Right lobe of liver (tissue), 6 donors: ENCODE measurements around the gene IMMT. TPM values are rescaled to one million over a fixed set of nuclear protein-coding genes. Genes with fewer than 3 reads are reported as not detected.
"Not testable (repeated sequence)": the region's sequence is repeated elsewhere in the genome, so short reads cannot be mapped to it uniquely, and the experiment has no call there.

Experiments
- ATAC-seq, 4 donors: fragments of 200-7000 bp; cut with Tn5 transposase; one replicate each; pipeline ENCODE4 v1.9.1; 2020; ENCODE audit warnings: mild to moderate bottlenecking in 4 of 4, moderate library complexity in 4 of 4
- DNase-seq, 3 donors: peaks; one replicate each; pipeline ENCODE4 v3.0.0-alpha.2; 2020
- H3K27ac ChIP-seq, 3 donors: fragments of 200-600 bp; one replicate each; pipeline ENCODE4 v1.8.0; 2022
- H3K27me3 ChIP-seq, 2 donors: fragments of 200-600 bp; one replicate each; pipeline ENCODE4 v1.8.0; 2022
- H3K36me3 ChIP-seq, 4 donors: fragments of 200-600 bp; sonication (generic) in 1 of 4; one replicate each; pipeline versions ENCODE4 v1.5.1 to v1.8.0; 2017 to 2022; ENCODE audit warnings: control low read depth in 1 of 4
- H3K4me1 ChIP-seq, 4 donors: fragments of 200-600 bp; sonication (generic) in 1 of 4; one replicate each; pipeline versions ENCODE4 v1.5.1 to v1.8.0; 2017 to 2022; ENCODE audit warnings: control low read depth in 1 of 4
- H3K4me3 ChIP-seq, 3 donors: fragments of 200-600 bp; one replicate each; pipeline ENCODE4 v1.8.0; 2022
- H3K9me3 ChIP-seq, 4 donors: fragments of 200-600 bp; sonication (generic) in 1 of 4; one replicate each; pipeline versions ENCODE4 v1.5.1 to v1.8.0; 2017 to 2022; ENCODE audit warnings: control low read depth in 1 of 4
- CTCF ChIP-seq, 4 donors: fragments of 200-600 bp in 3 of 4; fragments of 450-650 bp in 1 of 4; IDR thresholded peaks; one replicate each; pipeline versions ENCODE4 v1.5.1 to v1.8.0; 2016 to 2022; ENCODE audit warnings: antibody characterized with exemption in 4 of 4, mild to moderate bottlenecking in 2 of 4
- POLR2A ChIP-seq: fragments of 450-650 bp; IDR thresholded peaks from one replicate; pipeline ENCODE4 v1.6.1; 2017; ENCODE audit warnings: antibody characterized with exemption, mild to moderate bottlenecking
- WGBS: methylation state at CpG from one replicate; pipeline ENCODE4 v1.1.6; 2018; ENCODE audit warnings: low coverage, low lambda C conversion rate; ENCODE audit not compliant: insufficient coverage; ENCODE audit errors: missing lambda C conversion rate; 5-methylcytosine and 5-hydroxymethylcytosine counted together
- intact Hi-C, 2 donors: fragments of 100-400 bp; cut with DNase I; formaldehyde crosslinking; loops; one replicate each; pipeline versions ENCODE4 v1.11.2 to v1.14.1; 2022
- long read RNA-seq: library from polyadenylated mRNA; unstranded; transcript quantifications from one replicate; pipeline ENCODE4 v2.0.0, GENCODE V29; 2019
- total RNA-seq, 6 experiments: library from RNA; depleted of rRNA in 2 of 6; stranded (reverse); fragments of >200 nt in 2 of 6; fragmentation: NEBNext Ultra II Directional in 3 of 6; extraction: Animal tissue kit (Norgen Biotek cat#: 25700) in 3 of 6; gene quantifications; one replicate each; pipeline versions ENCODE4 v1.1.0 to v1.2.4, GENCODE V29; 2016 to 2023
- donor health status: DM: no; HTN: yes; CAD: no.
- donor health status: DM: no; HTN: no; CAD: no.
- donor health status: DM: no; HTN: no; CAD: no.
- donor health status: DM: no; HTN: yes; CAD: no.
- donor health status: DM: no; HTN: yes; CAD: no.

IMMT gene
- total RNA-seq = 10 to 100 TPM; 48.9 to 56.9 (median 52.5) TPM
- long read RNA-seq, partial matches to known transcripts = 2 of 3 reads
- long read RNA-seq, other reads (novel, unspliced or antisense) = 0 of 3 reads

DNA sequence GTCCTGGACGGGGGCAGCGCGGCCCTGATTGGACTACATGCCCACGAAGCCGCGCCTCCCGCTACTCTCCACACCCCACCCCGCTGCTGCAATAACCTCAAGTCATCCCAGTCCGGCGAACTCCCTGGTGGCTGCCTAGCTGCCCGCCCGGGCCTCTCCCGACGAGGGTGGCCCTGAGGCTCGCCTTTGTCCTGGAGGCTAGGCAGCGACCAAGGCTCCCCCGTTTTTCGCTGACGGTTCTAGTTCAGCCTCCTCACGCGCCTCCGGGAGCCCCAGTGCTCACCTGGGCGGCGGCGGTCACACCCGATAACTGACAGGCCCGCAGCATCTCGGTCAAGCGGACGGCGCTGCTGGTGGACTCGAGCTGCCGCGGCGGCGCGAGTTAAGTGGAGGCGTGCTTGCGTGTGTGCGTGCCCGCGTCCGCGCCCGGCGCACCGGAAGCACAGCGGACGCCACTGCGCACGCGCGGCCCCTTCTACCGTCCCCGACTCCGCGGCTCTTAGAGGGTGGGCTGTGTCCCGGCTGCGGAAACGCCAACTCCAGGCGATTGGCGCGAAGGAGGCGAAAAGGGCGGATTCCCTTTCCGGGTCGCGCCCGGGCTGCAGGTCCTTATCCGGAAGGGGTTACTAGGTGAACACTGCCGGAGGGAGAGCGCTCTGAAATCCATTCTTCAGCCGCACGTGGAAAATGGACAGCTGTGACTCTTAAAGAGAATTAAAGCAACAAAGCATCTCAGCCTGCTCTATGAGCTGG is at the start of gene IMMT:
IMMT (minus strand) TSS at position 408 of the 753 bp plus-strand sequence; CDS start at position 328, 80 bp downstream.
- ATAC-seq (peak; percentile 88 to 95 (median 90)), DNase-seq (peak; percentile 97 to 98 (median 98))
- WGBS = under 1% methylated on average over 34 of the region's 74 CpGs
- peak within 1 kb of the TSS; percentile 96 to 100 (median 99) for H3K4me3 ChIP-seq
- H3K4me1 ChIP-seq = peaks cover 0 to 32% (median 11%) of the 10 kb centered on the region in 4 donors
- intact Hi-C loops = no loop called here
- H3K9me3 ChIP-seq = no peaks in the 10 kb centered on the region
- no peaks in the 10 kb centered on the region for H3K27me3 ChIP-seq
- TF ChIP-seq POLR2A (peak; percentile 96), CTCF (IDR thresholded peaks at IDR 0.05) (no peak)
- H3K27ac ChIP-seq = peak within 1 kb of the TSS; percentile 92 to 96 (median 93)
- no peaks in the 10 kb centered on the region for H3K36me3 ChIP-seq

GRCh38 chr2:86244781-86245180 is 49.5 kb upstream of the IMMT start:
- not testable (repeated sequence) for DNase-seq, H3K27ac ChIP-seq
- 90% methylated on average over 3 of the region's 5 CpGs for WGBS

GRCh38 chr2:86243950-86244733 is 48.9 kb upstream of the IMMT start:
- H3K4me1 ChIP-seq = no peaks in the 10 kb centered on the region
- 88% methylated on average over 5 of the region's 5 CpGs for WGBS
- DNase-seq = no peak

More at GRCh38 chr2:86244781-86245180, 49.5 kb upstream of the IMMT start:
- H3K4me3 ChIP-seq, H3K4me1 ChIP-seq, H3K36me3 ChIP-seq, intact Hi-C loops, ATAC-seq, H3K27me3 ChIP-seq, H3K9me3 ChIP-seq: not testable (repeated sequence)

GRCh38 chr2:86243272-86243671 is 48.0 kb upstream of the IMMT start:
- H3K4me3 ChIP-seq = no peak overlapping the region
- H3K27me3 ChIP-seq = no peaks in the 10 kb centered on the region
- H3K9me3 ChIP-seq = no peaks in the 10 kb centered on the region
- intact Hi-C loops = no loop called here
- no peak overlapping the region for H3K27ac ChIP-seq
- H3K36me3 ChIP-seq = no peaks in the 10 kb centered on the region
- TF ChIP-seq CTCF (IDR thresholded peaks at IDR 0.05) (no peak), POLR2A (no peak)
- H3K4me1 ChIP-seq = no peaks in the 10 kb centered on the region
- no peak for ATAC-seq
- WGBS = 85% methylated on average over 2 of the region's 6 CpGs
- DNase-seq = no peak

More at GRCh38 chr2:86243950-86244733, 48.9 kb upstream of the IMMT start:
- intact Hi-C loops = no loop called here
- no peak overlapping the region for H3K4me3 ChIP-seq
- ATAC-seq = no peak
- no peak overlapping the region for H3K27ac ChIP-seq
- H3K9me3 ChIP-seq = no peaks in the 10 kb centered on the region
- TF ChIP-seq CTCF (IDR thresholded peaks at IDR 0.05) (no peak), POLR2A (no peak)
- H3K36me3 ChIP-seq = no peaks in the 10 kb centered on the region
- H3K27me3 ChIP-seq = no peaks in the 10 kb centered on the region

GRCh38 chr2:86241611-86242010 is 46.3 kb upstream of the IMMT start:
- TF ChIP-seq CTCF (IDR thresholded peaks at IDR 0.05) (no peak), POLR2A (no peak)
- Histone ChIP-seq H3K4me3 (no peak overlapping the region), H3K9me3 (no peaks in the 10 kb centered on the region), H3K36me3 (no peaks in the 10 kb centered on the region), H3K27ac (no peak overlapping the region), H3K4me1 (no peaks in the 10 kb centered on the region), H3K27me3 (no peaks in the 10 kb centered on the region)
- DNase-seq = no peak
- WGBS = 68% methylated on average over 4 of the region's 6 CpGs
- ATAC-seq = no peak
- intact Hi-C loops = no loop called here
